Colon (tissue), 2 donors: ENCODE measurements around the gene RAB36.

Experiments used
- FAIRE-seq: peaks from 2 replicates; lab custom pipeline; 2012; peaks lifted over from hg19 to GRCh38; lab: Jason Lieb, UNC
- donor health status: control.
- donor health status: control.

The RAB36 gene

DNA sequence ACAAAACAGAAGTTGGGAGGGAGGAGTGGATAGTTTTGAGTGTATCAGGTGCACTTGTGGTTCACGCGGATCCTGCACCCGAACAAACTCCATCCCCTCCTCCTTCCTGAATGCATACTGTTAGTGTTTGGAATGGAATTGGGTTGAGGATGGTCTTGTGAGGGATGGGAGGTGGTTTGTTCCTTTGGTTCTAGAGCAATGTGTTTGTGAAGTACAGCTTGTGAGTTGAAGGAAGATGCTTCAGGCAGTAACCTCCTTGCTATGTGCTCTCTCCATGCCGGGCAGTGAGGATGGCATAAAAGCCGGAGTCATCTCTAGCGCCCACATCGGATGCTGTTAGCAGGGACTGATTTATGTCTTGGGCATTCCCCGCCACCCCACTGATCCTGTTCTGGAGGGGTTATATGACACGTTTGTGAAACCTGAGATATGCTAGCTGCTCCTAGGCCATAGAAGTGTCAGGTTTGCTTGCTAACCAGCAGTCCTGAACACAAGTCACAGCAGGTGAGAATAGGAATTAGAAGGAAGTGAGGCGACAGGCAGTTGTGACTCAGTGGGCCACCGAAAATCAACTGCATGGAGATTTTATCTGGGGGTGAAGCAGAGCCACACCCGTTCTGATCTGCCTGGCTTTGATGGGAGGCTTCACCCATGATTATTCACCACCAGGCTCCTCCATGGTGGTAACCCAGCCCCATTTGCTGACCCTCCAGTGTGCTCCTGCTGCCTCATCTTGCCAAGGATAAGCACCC, 37.2 kb downstream of the RAB36 start:
- no peak for FAIRE-seq

DNA sequence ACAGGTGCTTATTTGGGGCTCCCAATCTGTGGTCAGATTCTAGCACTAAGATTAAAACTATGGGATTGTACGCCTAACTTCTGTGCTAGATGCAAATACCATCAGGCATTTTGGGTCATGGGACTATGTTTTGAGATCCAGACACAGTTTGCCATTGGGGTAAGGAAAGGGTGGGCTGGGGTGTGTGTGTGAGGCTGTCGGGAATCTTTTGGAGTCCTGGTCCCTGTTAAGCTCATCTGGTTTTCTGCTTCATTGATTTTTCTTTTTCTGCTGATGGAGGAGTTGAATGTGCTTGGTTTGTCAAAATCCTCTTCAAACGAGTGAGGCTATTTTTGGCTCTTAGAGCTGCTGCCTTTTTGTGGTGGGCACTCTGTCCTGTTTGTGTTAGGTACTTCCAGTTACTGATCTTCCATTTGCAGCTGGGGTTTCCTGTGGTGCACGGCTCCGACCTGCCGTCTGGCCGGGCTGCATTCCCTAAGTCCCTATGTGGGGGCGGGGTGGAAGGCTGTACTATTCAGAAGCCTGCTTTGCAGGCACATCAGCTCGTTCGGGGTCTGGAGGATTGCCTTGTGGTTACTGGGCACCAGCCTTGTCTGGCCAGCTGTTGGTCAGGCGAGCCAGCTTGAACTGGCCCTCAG, 37.9 kb downstream of the RAB36 start:
- no peak for FAIRE-seq

DNA sequence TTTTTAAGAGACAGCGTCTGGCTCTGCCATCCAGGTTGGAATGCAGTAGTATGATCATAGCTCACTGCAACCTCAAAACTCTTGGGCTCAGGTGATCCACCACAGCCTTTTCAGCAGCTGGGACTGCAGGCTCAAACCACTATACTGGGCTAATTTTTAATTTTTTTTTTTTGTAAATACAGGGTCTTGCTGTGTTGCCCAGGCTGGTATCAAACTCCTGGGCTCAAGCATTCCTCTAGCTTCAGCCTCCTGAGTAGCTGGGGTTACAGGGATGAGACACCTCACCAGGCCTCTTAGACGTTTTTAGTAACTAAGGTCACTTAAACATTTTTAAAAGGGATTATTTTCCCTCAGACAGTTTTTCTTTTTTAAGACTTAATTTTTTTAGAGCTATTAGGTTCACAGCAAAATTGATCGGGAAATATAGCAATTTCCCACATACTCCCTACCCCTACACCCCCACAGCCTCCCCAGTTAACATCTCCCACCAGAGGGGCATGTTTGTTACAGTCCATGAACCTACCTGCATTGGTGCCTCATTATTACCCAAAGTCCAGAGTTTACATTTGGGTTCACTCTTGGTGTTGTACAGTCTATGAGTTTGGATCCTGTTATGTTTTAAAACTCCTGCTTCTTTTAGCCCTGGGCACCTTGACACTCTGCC, 39.0 kb downstream of the RAB36 start:
- FAIRE-seq, result no peak

DNA sequence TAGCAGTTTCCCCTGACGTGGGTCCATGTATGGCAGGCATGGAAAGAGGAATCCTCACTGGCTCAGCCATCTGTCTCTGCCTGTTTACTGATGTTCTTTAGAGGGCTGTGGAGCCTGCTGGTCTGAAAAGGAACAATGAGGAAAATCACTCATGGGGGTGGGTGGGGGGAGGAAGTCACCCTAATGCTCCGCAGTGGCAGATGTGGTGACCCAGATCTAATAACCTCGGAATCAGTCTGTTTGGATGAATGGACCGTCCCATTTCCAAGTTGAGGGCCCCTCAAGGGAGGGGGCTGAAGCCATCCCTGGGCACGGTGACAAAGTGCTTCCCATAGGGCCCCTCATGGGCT, 39.5 kb downstream of the RAB36 start:
- no peak for FAIRE-seq

DNA sequence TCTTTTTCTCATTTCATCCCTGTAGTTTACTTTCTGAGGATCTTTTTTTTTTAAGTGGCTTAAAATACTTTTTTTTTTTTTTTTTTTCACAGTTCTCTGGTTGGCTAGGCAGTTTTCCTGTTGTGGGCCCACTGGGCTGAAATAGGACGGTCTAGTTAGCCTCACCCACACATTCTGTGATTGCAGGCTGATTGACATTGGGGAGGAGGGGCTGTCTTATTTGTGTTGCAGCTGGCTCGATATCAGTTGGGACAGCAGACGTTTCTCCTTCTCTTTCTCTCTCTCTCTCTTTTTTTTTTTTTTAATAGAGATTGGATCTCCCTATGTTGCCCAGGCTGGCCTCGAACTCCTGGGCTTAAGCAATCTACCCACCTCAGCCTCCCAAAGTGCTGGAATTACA, 41.9 kb downstream of the RAB36 start:
- no peak for FAIRE-seq

DNA sequence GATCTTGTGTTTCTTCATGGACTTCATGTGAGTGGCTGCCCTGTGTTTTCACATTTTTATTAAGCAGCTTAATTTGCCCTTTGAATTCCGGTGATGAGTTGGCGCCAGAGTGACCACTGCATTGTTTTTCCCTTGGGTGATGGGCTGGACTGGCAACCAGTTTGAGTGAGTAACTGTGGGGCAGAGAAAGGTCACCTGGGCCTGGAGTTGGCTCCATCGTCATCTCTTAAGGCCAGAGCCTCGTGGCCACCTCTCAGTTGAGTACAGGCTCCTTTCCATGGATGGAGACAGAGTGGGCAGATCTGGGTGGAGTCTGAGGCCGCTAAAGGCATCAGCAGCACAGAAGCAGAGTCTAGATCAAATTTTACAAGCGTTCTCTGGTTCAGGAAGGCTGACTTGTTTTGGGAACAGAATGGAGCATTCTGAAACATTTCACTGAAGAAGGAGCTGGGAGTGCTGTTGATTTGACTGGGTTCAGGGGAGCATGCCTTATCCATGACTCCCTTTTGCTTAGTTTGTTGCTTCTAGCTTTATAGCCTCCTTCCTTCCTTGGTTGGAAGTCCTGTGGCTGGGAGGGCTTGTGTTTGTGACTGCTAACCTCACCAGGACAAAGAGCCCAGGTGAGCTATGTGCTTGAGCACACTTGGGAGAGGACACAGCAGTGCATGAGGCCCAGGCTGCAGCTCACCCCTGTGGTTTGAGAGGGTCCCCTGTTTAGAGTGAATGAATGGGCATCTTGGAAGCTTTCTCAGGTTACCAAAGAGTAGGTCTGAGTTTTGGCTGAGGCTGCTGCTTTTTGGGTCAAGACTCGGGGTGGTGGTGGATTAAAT, 42.8 kb downstream of the RAB36 start:
- FAIRE-seq, result no peak

DNA sequence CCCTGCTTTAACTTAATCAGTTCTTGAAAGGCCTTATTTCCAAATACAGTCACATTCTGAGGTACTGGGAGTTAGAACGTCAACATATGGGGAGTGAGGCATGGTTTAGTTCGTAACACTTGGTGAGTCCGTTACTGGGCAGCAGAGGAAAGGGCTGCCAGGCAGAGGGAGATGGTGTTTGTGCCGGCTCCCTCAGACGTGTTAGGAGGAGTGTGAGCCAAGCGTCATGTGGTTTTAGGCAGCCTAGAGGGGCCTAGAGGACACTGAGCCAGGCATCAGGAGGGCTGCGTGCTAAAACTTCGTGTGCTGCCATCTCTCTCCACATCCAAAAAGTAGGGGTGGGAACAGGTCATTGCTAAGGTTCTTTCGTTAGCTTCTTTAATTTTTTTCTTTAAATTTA, 45.2 kb downstream of the RAB36 start:
- no peak for FAIRE-seq

DNA sequence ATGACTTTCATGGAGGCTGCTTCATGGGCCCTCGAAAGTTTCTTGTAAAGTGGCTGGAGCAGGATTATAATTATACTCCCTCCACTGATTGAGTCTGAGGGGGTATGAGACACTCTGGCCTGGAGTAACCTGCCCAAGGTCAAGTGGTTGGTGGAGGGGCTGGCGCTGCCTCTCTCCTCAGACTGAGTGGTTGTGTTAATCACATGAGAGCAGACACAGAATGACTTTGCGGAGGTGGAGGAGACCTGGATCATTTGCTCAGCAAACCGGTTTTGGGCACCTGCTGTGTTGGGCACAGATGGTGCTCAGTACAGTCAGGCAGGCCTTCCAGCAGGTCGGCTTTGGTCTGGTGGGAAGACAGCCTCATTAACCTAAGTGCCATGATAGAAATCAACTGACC, 46.9 kb downstream of the RAB36 start:
- no peak for FAIRE-seq

DNA sequence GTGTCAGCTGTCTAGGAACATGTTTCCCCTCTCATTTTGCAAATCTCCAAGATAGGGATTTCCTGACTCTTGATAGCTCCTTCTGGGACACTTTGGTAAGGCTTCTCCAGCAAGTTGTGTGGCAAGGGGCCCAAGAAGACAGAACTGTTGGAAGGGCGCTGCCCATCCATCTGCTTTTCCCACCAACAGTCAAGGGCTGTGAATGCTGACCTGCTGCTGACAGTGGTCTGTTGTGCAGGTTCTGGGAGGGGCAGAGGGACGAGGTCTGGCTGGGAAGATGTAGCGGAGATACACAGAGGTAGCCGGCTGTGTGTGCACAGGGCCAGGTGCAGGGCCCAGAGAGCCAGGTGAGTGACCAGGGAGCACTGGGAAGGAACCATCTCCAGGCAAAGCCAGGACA, 47.3 kb downstream of the RAB36 start:
- FAIRE-seq, result no peak

DNA sequence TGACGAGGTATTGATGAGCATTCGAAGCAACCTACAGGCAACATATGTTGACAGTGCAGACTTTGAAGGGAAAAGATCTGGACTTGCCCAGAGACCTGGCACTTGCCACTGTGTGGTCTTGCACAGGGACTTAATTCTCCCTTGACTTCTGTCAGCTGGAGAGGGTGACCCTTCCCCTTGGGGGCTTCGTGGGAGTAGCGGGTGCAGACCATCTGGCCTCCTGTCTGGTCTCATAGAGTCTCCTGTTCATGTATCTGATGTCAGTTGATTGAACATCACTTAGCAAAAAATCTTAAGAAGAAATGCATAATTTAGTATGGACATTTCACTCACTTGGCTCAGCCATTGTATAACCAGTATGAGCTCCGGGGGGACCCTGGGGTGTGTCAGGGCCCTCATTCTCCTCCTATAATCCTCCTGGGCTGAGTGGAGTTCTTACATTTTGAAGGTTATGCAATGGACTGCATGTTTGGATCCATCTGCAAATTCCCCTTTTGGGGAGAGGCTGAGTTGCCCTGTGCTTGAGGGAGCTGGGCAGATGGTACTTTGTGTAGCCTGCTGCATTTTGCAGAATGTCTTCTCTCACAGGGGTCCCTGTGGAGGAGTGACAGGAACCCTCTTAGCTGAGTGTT, 48.0 kb downstream of the RAB36 start:
- no peak for FAIRE-seq

DNA sequence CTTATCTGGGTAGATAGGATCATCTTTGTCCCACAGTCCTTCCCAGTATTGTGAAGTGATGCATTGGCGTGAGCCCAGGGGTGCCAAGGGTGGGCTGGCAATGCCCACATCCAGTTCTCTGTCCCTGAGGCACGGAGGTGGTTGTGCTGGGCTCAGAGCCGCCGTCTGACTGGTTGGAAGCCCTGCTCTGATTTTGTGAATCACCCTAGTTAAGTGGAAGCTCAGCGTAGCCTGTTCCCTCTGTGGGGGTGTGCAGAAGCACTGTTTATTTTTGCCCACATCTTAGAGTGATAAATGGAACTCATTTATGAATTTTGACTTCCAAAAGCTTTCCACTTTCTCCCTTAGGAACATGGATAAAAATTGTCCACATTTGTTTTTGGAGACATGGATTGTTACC, 48.6 kb downstream of the RAB36 start:
- no peak for FAIRE-seq

DNA sequence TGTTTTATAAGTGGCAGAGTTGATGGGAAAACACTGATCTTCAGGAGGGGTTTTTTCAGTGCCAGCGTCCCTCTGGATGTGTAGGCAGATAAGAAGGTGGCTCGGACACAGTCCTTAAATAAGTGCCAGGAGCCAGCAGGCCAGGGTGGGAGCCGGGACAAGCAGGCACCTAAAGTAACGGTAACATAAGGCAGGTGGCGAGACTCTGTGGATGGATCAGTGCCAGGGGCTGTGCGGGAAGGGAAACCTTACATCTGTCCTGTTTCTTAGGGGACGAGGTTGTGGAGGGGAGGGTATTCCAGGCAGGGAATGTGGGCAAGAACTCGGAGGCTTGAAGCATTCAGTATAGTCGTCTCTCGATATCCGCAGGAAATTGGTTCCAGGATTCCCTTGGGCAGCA, 50.9 kb downstream of the RAB36 start:
- FAIRE-seq, result no peak

DNA sequence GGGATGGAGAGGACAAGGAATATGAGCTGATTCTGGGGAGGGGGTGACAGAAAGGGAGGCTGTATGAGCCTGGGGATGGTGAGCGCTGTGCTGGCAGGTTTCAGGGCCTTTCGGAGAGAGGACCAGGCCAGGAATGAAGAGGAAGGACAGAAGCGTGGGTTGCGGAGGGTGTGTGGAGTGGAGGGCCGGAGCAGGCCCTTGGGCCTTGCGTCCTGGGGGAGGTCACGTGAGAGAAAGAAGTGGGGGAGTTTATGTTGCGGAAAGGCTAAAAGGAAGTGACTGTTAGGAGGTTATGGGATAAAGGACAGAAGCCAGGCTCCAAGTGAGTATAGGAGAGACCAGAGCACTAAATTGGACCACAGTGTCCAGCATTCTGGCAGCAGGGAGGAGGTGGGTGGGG, 52.6 kb downstream of the RAB36 start:
- FAIRE-seq, result no peak

DNA sequence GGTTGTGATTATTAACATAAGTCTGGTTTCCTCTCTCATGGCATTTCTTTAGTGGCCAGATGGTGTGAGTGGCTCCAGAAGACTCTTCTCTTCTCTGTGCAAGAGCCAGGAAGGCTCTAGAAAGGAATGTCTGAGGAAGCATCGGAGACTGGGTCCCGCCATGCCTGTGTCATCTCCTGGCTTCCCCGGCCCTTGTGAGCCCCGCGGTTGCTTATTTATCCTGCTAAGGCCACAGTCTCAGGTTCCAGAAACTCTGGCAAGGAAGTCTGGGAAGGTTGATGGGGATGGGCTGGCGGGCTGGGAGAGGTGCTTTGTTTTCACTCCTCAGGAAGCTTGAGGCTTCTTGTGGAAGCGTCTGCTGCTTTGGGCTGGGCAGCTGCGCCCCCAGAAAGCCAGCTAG, 53.9 kb downstream of the RAB36 start:
- FAIRE-seq, result no peak

DNA sequence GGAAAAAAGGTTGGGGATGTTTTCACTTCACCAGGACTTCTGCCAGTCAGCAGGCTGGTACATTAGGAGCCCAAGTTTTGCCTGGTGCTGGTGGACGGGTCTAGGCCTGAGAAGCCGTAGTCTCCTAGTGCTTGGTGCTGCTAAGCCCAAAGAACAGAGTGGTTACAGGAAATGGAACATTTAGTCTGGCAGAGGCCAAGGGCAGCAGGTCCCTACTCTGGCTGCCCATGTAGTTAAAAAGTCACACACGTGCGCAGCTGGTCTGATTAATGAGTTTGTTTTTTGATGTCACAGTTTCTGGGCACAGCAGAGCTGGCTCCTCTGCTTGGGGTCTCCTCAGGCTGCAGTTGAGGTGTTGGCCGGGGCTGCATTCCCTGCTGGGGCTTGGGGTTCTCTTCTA, 55.6 kb downstream of the RAB36 start:
- FAIRE-seq, result no peak

DNA sequence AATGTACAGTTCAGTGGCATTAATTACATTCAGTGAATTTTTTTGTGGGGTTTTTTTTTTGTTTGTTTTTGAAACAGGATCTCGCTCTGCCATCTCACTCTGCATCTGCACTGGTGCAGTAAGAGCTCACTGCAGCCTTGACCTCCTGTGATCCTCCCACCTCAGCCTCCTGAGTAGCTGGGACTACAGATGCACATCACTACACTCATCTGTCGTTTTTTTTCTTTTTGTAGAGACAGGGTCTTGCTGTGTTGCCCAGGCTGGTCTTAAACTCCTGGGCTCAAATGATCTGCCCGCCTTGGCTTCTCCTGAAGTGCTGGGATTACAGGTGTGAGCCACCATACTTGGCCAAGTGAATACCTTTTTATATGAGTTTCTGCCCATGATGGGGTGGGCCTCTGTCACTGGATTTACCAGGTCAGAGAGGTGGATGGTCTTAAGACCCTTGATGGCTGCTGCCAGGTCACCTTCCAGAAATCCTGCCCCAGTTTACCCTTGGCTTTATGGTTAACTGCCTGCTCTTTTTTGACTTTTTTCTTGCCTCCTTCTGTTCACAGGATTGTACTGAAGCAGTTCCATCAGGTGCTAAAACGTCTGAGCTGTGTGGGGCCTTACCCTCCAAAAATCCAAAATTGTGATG, 57.7 kb downstream of the RAB36 start:
- no peak for FAIRE-seq

DNA sequence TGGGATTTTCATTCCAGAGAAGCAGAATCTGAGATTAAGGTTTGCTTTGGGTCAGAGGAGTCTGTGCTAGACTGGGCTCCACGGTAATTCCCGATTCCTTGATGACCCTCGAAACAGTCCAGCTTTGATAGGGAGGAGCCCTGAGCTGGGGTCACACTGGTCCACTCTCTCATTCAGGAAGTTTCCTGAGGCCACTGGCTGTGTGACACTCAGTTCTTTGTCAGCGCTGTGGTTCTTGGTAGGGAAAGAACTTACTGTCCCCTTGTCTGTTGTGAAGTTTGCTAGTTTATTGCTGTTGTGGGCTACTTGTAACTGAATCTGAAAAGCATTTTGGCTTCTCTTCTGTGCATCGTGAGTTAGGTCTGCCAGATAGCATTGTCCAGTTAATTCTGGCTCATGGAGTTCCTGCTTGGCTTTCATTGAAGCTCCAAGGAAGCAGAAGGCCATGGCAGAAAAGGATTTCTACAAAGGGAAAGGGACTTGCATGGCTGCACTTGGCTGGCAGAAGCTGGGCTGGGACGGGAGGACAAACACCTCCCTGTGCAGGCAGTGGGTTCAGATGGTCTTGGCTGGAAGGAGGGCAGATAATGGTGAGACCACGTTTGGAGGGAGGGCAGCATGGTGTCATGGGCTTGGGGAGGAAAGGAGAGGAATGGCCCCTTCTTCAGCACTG, 58.3 kb downstream of the RAB36 start:
- FAIRE-seq, result no peak

DNA sequence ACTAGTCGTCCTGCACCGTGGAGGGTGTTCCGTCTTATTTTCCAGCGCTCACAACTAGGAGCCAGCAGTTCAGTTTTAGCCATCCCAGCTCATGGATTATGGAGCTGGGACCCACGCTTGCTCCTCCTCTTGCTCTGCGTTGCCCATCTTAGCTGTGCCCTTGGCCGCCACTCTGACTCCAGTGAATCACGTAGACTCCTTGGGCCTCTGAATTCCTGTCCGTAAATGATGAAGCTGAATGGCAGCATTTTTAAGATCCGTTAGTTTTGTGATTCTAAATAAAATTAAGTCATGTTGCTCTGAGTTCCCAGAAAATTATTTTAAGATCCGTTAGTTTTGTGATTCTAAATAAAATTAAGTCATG, 58.8 kb downstream of the RAB36 start:
- no peak for FAIRE-seq

DNA sequence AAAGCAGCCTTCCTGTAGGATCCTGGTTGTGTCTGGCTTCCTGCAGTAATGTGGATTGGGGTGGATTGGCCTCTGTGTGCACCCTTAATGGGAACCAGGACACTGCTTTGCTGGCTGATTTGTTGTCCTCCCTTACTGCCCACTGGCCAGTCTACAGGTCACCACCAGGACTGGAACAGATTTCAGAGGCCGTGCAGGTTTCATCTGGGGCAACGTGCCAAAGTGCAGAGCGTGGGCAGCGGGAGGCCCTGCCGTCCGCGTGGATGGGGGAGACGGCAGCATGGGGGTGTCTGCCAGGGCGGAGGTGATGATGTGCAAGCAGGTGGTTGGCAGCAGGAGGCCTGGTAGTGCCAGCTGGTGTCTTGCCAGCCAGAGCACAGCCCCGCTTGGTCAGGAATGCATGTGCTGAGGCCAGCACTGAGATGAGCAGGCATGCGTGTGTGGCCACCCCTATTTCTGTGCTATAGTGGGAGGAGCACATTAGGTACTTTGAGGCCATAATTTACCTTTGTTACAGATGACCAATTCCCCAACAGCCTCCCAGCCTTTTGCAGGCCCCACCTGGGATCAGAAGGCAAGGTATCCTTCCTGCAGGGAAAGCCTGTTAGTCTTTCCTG, 59.4 kb downstream of the RAB36 start:
- no peak for FAIRE-seq

DNA sequence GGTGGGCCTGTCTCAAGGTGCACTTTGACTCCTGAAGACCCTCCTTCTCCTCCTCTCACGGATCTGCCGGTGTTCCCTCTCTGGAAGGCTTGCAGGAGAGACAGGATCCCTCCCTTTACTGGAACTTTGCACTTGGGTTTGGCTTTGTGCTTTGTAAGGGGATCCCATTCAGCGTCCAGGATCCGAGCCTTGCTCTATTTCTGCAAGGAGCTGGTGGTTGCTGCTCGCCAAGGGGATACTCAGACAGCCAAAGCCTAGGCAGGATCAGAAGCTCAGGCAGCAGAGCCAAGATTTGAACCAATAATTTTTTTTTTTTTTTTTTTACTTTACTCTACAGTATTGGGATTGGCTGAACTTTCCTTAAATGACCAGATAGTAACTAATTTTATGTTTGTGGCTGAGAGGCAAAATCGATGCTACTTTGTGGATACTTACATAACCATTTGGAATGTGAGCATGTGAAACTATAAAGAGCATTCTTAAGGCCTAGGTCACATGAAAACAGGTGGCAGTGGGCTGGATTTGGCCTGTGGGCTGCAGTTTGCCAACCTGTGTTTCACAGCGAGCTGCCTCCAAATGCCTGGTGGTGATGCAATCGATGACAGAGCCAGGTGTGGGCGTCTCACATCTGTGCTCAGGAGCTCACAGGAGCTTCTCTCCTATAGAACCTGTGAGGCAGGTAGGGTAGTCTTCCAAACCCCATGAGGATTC, 60.2 kb downstream of the RAB36 start:
- FAIRE-seq, result no peak
